GM12873 (cell line): ENCODE measurements around the gene LPAR2.

Source experiments
- CTCF ChIP-seq: IDR thresholded peaks from 2 replicates; pipeline ENCODE4 v1.5.1; 2012; ENCODE audit warnings: low read depth, mild to moderate bottlenecking, moderate library complexity, low read length, control low read depth; ENCODE audit not compliant: insufficient read depth; ENCODE audit errors: missing control alignments

Gene LPAR2

DNA sequence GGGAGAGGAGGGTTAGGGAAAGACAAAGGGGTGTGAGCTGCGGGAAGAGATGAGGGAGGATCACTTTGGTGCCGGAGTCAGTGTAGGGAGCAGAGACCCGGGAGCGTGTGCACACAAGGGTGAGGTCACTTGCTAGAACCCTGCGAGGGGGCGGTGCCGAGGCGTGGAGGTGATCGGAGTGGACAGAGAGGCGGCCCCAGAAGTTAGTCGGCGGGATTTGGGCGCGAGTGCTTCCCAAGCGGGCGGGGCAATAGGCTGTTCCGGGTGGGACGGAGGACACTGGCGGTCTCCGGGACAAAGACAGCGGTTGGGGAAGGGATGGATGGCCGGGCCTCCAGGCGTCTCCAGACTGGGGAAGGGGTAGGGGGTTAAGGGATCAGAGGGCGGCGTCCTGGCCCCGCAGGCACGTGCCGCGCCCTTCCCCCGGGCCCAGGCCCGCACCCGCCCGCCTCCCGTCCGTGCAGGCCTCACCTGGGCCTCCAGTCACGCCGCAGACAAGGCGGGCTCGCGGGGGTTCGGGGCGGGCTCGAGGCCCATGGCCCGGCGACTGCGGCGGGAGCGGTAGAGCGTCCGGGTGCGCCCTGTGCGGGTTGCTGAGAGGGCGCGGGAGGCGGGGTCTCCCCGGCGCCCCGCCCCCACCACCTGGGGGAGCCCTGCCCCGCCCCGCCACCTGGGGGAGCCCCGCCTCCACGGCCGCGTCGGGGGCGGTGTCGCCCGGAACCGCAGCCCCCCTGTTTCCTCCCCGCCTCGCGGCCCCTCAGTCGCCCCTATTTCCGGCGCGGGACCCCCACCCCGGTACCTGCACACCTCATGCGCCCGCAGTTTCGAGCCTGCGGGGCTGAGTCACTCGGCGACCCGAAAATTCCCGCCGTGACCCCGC lies at the start of gene LPAR2:
Gene LPAR2 (minus strand): TSS at position 600 of the 880 bp plus-strand sequence. CDS start 945 bp downstream, outside the sequence.
- no peak for TF ChIP-seq CTCF

DNA sequence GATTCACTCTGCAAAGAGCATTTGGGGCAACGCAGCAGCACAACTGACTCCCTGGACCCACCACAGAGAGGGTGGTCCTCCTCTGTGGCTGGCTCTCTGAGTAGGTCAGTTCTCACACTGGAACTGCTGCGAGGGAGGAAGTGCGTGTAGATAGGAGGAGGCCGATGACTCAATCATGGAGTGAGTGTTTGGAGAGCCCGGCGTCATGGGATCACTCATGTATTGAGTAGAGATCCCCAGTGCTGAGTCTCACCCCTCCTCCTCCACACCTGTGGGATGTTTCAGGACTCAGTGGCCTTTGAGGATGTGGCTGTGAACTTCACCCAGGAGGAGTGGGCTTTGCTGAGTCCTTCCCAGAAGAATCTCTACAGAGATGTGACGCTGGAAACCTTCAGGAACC lies 49.6 kb upstream of the LPAR2 start:
- no peak for TF ChIP-seq CTCF

DNA sequence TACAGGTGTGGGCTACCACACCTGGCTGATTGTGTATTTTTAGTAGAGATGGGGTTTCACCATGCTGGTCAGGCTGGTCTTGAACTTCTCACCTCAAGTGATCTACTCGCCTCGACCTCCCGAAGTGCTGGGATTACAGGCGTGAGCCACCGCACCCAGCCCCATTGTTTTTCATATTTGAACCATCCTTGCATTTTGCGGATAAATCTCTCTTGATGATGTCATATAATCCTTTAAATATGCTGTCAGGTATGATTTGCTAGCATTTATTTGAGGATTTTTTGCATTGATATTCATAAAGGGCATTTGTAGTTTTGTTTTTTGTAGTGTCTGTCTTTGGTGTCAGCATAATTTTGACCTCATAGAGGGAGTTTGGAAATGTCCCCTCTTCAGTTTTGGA lies 46.3 kb upstream of the LPAR2 start:
- no peak for TF ChIP-seq CTCF

- TF ChIP-seq CTCF = no peak
Observed at GRCh38 chr19:19672816-19673215, 44.8 kb upstream of the LPAR2 start.

DNA sequence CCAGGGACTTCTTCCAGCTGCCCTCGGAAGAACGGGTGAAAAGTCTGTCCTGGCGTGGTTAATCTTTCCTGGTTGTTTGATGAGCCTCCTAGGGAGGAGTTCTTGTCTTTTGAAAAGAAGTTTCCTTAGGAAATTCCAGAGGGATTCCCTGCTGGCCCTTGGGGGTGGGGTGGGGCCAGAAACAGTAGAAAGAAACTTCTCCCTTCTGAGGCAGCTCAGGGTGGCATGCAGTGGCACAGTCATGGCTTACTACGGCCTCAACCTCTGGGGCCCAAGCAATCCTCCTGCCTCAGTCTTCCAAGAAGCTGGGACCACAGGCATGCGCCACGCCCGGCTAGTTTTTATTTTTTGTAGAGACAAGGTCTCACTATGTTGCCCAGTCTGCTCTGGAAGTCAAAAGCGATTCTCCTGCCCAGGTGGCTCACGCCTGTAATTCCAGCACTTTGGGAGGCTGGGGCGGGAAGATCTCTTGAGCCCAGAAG lies 42.1 kb upstream of the LPAR2 start:
- no peak for TF ChIP-seq CTCF

- TF ChIP-seq CTCF = no peak
Observed at GRCh38 chr19:19668230-19669012, 40.4 kb upstream of the LPAR2 start, which contains the start of gene ZNF101. Gene ZNF101, plus strand, starts transcription at chr19:19668839. Its CDS starts 125 bp downstream, at chr19:19668964.
